ENCODE measurements around the gene MYF5.
"Not testable (repeated sequence)": the region's sequence is repeated elsewhere in the genome, so short reads cannot be mapped to it uniquely, and the experiment has no call there.

The MYF5 gene

GRCh38 chr12:80716696-80717469 lies at the start of gene MYF5:
TSS of gene MYF5 (plus strand) at chr12:80716912. CDS start at chr12:80717064, 152 bp downstream.
- no peak for DNase-seq (ENCODE audit: low read depth in 1 of 2, low spot score in 1 of 2)

GRCh38 chr12:80670214-80670613 lies 46.5 kb upstream of the MYF5 start:
- DNase-seq (ENCODE audit: low read depth in 1 of 2, low spot score in 1 of 2), result no peak

- not testable (repeated sequence) for DNase-seq (ENCODE audit: low read depth in 1 of 2, low spot score in 1 of 2)
Observed at GRCh38 chr12:80676042-80676636, 40.6 kb upstream of the MYF5 start.

- DNase-seq (ENCODE audit: low read depth in 1 of 2, low spot score in 1 of 2), result no peak
Observed at GRCh38 chr12:80676856-80677255, 39.9 kb upstream of the MYF5 start.

GRCh38 chr12:80677994-80678393 lies 38.7 kb upstream of the MYF5 start:
- no peak for DNase-seq (ENCODE audit: low read depth in 1 of 2, low spot score in 1 of 2)

GRCh38 chr12:80679346-80680131 lies 37.2 kb upstream of the MYF5 start:
- no peak for DNase-seq (ENCODE audit: low read depth in 1 of 2, low spot score in 1 of 2)

- no peak for DNase-seq (ENCODE audit: low read depth in 1 of 2, low spot score in 1 of 2)
Observed at GRCh38 chr12:80681287-80681686, 35.4 kb upstream of the MYF5 start.

GRCh38 chr12:80681786-80682185 lies 34.9 kb upstream of the MYF5 start:
- no peak for DNase-seq (ENCODE audit: low read depth in 1 of 2, low spot score in 1 of 2)

- DNase-seq (ENCODE audit: low read depth in 1 of 2, low spot score in 1 of 2), result no peak
Observed at GRCh38 chr12:80684077-80684495, 32.6 kb upstream of the MYF5 start.

- no peak for DNase-seq (ENCODE audit: low read depth in 1 of 2, low spot score in 1 of 2)
Observed at GRCh38 chr12:80690090-80690489, 26.6 kb upstream of the MYF5 start.

GRCh38 chr12:80690513-80690912 lies 26.2 kb upstream of the MYF5 start:
- no peak for DNase-seq (ENCODE audit: low read depth in 1 of 2, low spot score in 1 of 2)

GRCh38 chr12:80692114-80692513 lies 24.6 kb upstream of the MYF5 start:
- no peak for DNase-seq (ENCODE audit: low read depth in 1 of 2, low spot score in 1 of 2)

GRCh38 chr12:80697270-80697887 lies 19.3 kb upstream of the MYF5 start:
- no peak for DNase-seq (ENCODE audit: low read depth in 1 of 2, low spot score in 1 of 2)

GRCh38 chr12:80698256-80698655 lies 18.5 kb upstream of the MYF5 start:
- no peak for DNase-seq (ENCODE audit: low read depth in 1 of 2, low spot score in 1 of 2)

GRCh38 chr12:80698847-80699542 lies 17.7 kb upstream of the MYF5 start:
- no peak for DNase-seq (ENCODE audit: low read depth in 1 of 2, low spot score in 1 of 2)

GRCh38 chr12:80700327-80700726 lies 16.4 kb upstream of the MYF5 start:
- DNase-seq (ENCODE audit: low read depth in 1 of 2, low spot score in 1 of 2), result no peak

GRCh38 chr12:80701388-80701787 lies 15.3 kb upstream of the MYF5 start:
- no peak for DNase-seq (ENCODE audit: low read depth in 1 of 2, low spot score in 1 of 2)

- no peak for DNase-seq (ENCODE audit: low read depth in 1 of 2, low spot score in 1 of 2)
Observed at GRCh38 chr12:80702889-80703805, 13.6 kb upstream of the MYF5 start.

GRCh38 chr12:80704420-80704819 lies 12.3 kb upstream of the MYF5 start:
- DNase-seq (ENCODE audit: low read depth in 1 of 2, low spot score in 1 of 2), result no peak

Data from activated CD4-positive, alpha-beta T cell treated with anti-CD3 and anti-CD28 coated beads, Interleukin-2, amount 50 U/mL, for 24 hours (primary cell).